Measurements from ENCODE around the gene SRP54. TPM values are rescaled to one million over a fixed set of nuclear protein-coding genes. Genes with fewer than 3 reads are reported as not detected.

Gene SRP54
- total RNA-seq, 1 donor: 78.4 TPM

DNA sequence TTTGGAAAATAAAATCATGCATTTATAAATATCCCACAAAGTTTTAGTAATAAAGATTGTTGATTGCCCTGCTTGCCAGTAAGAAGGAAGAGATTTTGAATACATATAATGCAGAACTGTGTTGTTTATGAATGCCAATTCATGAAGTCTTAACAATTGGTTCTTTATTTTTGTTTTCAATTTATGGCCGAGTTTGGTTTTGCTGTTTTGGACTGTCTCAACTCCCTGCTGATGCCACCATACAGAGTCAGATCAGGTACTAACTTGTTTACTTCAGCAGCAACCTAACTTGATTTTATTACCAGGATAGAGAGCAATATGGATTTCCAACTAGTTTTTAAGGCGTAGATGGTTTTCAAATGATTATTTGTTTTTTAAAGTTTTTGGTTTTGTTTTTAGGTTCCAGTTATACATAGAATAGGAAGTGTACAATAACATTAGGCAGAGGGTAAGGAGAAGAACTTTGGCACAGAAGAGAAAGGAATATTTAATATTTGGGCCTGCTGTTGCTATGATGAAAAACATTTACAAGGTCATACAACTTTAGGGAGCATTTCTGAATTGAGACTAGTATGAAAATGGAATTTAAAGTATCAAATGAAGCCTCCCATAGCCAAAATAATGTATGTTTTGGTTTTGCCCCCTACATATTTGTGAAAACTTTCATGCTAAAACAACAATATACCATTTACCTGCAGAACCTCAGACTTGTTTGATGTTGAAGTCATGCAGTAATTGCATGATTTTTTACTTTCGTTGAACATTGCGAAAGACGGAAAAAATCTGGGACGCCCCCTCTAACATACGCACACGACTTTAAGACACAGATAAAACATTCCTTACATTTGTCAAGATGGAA is 62.4 kb downstream of the SRP54 start:
- DNase-seq (ENCODE audit: low read depth): peak; percentile 71
- TF ChIP-seq, protein P1, sequence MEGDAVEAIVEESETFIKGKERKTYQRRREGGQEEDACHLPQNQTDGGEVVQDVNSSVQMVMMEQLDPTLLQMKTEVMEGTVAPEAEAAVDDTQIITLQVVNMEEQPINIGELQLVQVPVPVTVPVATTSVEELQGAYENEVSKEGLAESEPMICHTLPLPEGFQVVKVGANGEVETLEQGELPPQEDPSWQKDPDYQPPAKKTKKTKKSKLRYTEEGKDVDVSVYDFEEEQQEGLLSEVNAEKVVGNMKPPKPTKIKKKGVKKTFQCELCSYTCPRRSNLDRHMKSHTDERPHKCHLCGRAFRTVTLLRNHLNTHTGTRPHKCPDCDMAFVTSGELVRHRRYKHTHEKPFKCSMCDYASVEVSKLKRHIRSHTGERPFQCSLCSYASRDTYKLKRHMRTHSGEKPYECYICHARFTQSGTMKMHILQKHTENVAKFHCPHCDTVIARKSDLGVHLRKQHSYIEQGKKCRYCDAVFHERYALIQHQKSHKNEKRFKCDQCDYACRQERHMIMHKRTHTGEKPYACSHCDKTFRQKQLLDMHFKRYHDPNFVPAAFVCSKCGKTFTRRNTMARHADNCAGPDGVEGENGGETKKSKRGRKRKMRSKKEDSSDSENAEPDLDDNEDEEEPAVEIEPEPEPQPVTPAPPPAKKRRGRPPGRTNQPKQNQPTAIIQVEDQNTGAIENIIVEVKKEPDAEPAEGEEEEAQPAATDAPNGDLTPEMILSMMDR (IDR thresholded peaks at IDR 0.05; ENCODE audit: insufficient read depth, low read length): no peak
- H3K4me3 ChIP-seq (ENCODE audit: low read depth, low read length): peak overlapping the region; percentile 91

DNA sequence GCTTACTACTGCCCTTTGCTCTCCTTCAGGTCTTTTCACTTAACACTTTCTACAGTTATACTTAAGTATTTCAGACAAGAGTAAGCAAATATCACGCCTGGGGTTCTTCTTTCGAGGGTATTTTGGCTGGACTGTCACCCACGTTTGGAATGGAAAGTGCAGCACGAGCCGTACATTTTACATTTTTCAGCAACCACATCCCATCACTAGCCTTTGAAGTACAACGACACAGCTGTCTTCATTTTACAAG is 62.9 kb downstream of the SRP54 start:
- H3K4me3 ChIP-seq (ENCODE audit: low read depth, low read length): peak overlapping the region; percentile 91
- DNase-seq (ENCODE audit: low read depth): no peak
- TF ChIP-seq, protein P1 (IDR thresholded peaks at IDR 0.05; ENCODE audit: insufficient read depth, low read length): no peak

DNA sequence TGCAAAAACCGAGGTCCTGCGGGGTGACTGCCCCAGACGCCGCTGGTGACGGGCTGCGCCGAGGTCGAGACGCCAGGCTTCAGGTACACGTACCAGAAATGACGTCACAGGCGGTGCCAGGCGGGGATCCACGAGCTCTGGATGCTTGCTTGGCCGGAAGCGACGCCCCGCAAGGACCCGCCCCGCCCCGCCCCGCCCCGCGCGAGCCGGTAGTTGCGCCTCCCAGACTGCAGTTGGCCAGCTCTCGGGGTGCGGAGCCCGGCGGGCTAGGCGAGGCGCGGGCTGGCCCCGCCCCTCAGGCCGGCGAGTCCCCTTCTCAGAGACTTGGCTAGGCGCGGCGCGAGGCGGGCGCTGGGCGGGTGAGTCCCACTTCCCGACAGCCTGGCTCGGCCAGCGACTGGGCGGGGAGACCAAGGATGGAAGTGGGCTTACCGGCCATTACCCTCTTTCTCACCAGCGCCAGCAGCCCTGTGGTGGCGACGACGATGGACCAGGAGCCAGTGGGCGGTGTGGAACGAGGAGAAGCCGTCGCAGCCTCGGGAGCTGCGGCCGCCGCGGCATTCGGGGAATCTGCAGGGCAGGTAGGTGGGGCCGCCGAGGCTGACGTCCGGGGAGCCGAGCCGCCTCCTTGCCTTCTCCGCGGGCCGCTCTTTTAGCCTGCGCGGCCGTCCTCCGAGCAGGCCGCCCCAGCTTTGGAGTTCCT is 63.4 kb downstream of the SRP54 start, which contains the start of gene FAM177A1:
Gene FAM177A1, plus strand, starts transcription at position 225 of the 703 bp plus-strand sequence. Its CDS starts 192 bp downstream, at position 417.
- DNase-seq (ENCODE audit: low read depth): peak; percentile 94
- TF ChIP-seq, protein P1 (IDR thresholded peaks at IDR 0.05; ENCODE audit: insufficient read depth, low read length): no peak
- peak within 1 kb of the TSS; percentile 91 for H3K4me3 ChIP-seq (ENCODE audit: low read depth, low read length)

DNA sequence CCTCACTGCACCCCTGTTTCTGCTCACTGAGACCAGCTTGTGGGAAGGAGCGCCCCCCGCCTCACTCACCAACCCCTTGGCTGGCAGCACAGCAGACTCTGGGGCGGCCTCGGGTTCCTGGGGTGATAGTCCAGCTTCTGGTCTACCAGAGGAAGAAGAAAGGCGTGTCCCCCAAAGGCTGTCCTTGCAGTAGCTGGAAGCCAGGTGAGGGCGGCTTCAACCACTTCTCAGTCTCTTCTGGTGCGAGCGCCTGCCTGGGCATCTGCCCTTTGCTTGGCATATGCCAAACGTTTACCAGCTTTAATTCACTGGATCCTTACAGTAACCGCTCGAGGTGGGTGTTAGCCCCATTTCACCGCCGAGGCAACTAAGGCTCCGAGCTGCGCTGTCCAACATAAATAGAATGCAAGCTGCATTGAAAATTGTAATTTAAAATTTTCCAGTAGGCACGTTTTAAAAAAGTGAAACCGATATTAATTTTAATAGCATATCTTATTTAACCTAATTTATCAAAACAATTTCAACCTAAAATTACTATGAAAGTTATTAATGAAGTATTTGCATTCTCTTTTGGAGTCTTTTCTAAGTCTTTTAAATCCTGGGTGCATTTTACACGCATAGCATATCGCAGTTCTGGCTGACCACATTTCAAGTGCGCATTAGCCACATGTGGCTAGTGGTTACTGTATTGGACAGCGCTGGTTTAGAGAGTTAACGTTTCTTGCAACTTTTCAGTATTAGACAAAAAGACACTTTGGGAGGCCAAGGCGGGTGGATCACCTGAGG is 64.2 kb downstream of the SRP54 start:
- peak; percentile 15 for DNase-seq (ENCODE audit: low read depth)
- TF ChIP-seq, protein P1 (IDR thresholded peaks at IDR 0.05; ENCODE audit: insufficient read depth, low read length): peak; percentile 4
- peak overlapping the region; percentile 91 for H3K4me3 ChIP-seq (ENCODE audit: low read depth, low read length)

DNA sequence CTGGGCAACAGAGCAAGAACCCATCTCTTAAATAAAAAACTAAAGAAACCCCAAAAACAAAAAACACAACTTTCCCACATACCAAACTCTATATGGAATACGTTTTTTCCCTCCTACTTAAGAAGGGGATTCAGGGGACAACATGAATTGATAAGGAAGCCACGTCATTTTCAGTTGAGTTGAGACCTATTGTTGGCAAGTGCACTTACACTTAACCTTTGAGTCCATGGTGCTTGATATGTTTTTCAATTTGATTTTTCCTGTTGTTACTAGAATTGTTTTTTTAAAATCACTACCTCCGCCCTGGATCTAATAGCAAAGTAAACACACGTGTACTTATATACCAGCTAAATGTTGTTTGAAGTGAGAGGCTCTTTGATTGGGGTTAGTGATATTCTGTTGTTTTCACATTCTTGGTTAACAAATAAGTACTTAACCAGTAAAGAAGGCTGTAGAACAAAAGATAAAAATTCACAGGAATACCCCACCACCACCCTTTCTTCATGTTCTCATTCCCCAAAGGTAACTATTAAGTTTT is 65.3 kb downstream of the SRP54 start:
- TF ChIP-seq, protein P1 (IDR thresholded peaks at IDR 0.05; ENCODE audit: insufficient read depth, low read length): no peak
- no peak for DNase-seq (ENCODE audit: low read depth)
- peak overlapping the region; percentile 25 for H3K4me3 ChIP-seq (ENCODE audit: low read depth, low read length)

DNA sequence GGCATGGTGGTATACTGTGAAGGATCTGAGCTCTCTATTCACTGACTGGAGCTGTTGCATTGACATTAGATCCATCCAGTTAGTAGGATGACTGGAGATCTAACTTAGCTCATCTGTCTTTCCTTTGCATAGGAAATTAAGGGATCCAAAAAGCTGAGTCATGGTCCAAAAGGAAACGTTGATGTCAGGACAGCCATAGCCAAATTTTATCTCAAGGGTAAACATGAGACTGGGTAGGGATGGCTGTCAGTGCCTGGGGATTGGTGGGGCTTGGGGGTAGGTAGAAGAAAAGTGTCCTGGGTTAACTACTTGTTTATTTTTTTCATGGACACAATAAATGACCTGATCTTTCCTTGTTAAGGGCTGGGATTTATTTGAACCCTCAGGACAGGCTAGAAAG is 67.9 kb downstream of the SRP54 start:
- H3K4me3 ChIP-seq (ENCODE audit: low read depth, low read length): no peak overlapping the region
- TF ChIP-seq, protein P1 (IDR thresholded peaks at IDR 0.05; ENCODE audit: insufficient read depth, low read length): no peak
- DNase-seq (ENCODE audit: low read depth): peak; percentile 79
